ENCODE data around the gene FARP2.

The FARP2 gene

GRCh38 chr2:241538838-241539615 lies 182.9 kb downstream of the FARP2 start:
- H3K4me3 ChIP-seq (ENCODE audit: low read depth, low read length, poor library complexity, severe bottlenecking) = no peak overlapping the region
- H4K20me1 ChIP-seq (ENCODE audit: insufficient read depth, low read length) = no peaks in the 10 kb centered on the region
- H3K27me3 ChIP-seq (ENCODE audit: insufficient read depth, low read length) = peaks cover 12% of the 10 kb centered on the region; the same call in 1 of the 2 replicates
- no peak overlapping the region for H3K9ac ChIP-seq (ENCODE audit: low read length)
- no peak overlapping the region for H3K4me2 ChIP-seq (ENCODE audit: low read length)
- no peaks in the 10 kb centered on the region for H3K9me2 ChIP-seq (ENCODE audit: low read depth, low read length)
- H3K36me3 ChIP-seq (ENCODE audit: insufficient read depth, low read length) = no peaks in the 10 kb centered on the region
- H3K27ac ChIP-seq (ENCODE audit: low read depth, low read length, poor library complexity, severe bottlenecking) = no peak overlapping the region
- no peaks in the 10 kb centered on the region for H3F3A ChIP-seq (ENCODE audit: insufficient read depth, low read length)
- no peak for TF ChIP-seq CTCF (IDR thresholded peaks at IDR 0.05; ENCODE audit: low read length)
- TF ChIP-seq EZH2 (IDR thresholded peaks at IDR 0.05; ENCODE audit: borderline replicate concordance, low read length) = no peak
- no peaks in the 10 kb centered on the region for H3K9me3 ChIP-seq (ENCODE audit: low read length)
- H3K79me2 ChIP-seq (ENCODE audit: insufficient read depth, low read length) = no peaks in the 10 kb centered on the region
- no peak overlapping the region for H2AFZ ChIP-seq (ENCODE audit: low read length)
- no peaks in the 10 kb centered on the region for H3K4me1 ChIP-seq (ENCODE audit: insufficient read depth, low read length, severe bottlenecking)

DNA sequence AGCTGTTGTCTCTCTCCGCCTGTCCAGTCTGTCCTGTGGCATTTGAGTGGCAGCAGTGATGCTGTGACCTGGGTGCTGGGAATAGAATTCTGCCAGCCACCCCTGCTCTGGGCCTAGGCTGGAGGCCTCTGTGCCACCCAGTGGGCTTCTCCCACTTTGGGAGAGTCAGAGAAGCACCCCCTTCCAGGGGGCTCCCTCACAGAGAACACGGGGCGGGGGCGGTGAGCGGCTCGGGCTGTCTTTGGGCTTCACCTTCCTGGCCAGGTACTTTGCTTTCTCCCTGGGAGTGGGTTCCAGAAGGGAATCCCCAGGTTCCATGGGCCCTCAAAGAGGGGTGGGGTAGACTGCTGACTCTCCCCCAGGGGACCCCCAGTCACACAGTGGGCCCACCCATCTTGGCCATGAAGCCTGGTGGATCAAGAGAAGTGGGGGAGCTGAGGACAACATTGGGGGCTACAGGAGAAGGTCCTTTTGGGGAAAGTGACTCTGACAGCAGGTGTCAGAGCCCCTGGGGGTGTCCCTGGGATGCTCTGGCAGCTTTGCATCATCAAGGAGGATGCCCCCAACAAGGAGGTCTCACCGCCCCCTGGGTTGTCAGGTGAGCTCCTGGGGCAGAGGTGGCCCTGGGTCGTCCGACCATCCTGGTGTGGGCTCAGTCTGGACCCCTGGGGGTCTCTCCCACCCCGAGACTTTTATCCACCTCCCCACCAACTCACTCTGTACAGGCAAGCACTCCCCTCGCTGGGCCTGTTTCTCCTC lies 183.7 kb downstream of the FARP2 start:
- H3K4me2 ChIP-seq (ENCODE audit: low read length) = no peak overlapping the region
- H3K36me3 ChIP-seq (ENCODE audit: insufficient read depth, low read length) = no peaks in the 10 kb centered on the region
- no peak overlapping the region for H3K27ac ChIP-seq (ENCODE audit: low read depth, low read length, poor library complexity, severe bottlenecking)
- peaks cover 6% of the 10 kb centered on the region; the same call in 1 of the 2 replicates for H3K27me3 ChIP-seq (ENCODE audit: insufficient read depth, low read length)
- H3K4me3 ChIP-seq (ENCODE audit: low read depth, low read length, poor library complexity, severe bottlenecking) = no peak overlapping the region
- H3F3A ChIP-seq (ENCODE audit: insufficient read depth, low read length) = no peaks in the 10 kb centered on the region
- H3K9me2 ChIP-seq (ENCODE audit: low read depth, low read length) = no peaks in the 10 kb centered on the region
- H2AFZ ChIP-seq (ENCODE audit: low read length) = no peak overlapping the region
- H3K4me1 ChIP-seq (ENCODE audit: insufficient read depth, low read length, severe bottlenecking) = no peaks in the 10 kb centered on the region
- no peaks in the 10 kb centered on the region for H3K9me3 ChIP-seq (ENCODE audit: low read length)
- no peak overlapping the region for H3K9ac ChIP-seq (ENCODE audit: low read length)
- TF ChIP-seq EZH2 (IDR thresholded peaks at IDR 0.05; ENCODE audit: borderline replicate concordance, low read length) (no peak), CTCF (IDR thresholded peaks at IDR 0.05; ENCODE audit: low read length) (no peak)
- H4K20me1 ChIP-seq (ENCODE audit: insufficient read depth, low read length) = no peaks in the 10 kb centered on the region
- no peaks in the 10 kb centered on the region for H3K79me2 ChIP-seq (ENCODE audit: insufficient read depth, low read length)

- H3K4me1 ChIP-seq (ENCODE audit: insufficient read depth, low read length, severe bottlenecking) = no peaks in the 10 kb centered on the region
Measured at GRCh38 chr2:241540401-241540770, 184.3 kb downstream of the FARP2 start.

More at GRCh38 chr2:241540401-241540770, 184.3 kb downstream of the FARP2 start:
- TF ChIP-seq CTCF (IDR thresholded peaks at IDR 0.05; ENCODE audit: low read length) (no peak), EZH2 (IDR thresholded peaks at IDR 0.05; ENCODE audit: borderline replicate concordance, low read length) (no peak)
- Histone ChIP-seq H4K20me1 (ENCODE audit: insufficient read depth, low read length) (no peaks in the 10 kb centered on the region), H3K9me2 (ENCODE audit: low read depth, low read length) (no peaks in the 10 kb centered on the region), H3K4me2 (ENCODE audit: low read length) (no peak overlapping the region), H3K9ac (ENCODE audit: low read length) (no peak overlapping the region), H3K27me3 (ENCODE audit: insufficient read depth, low read length) (peaks cover 6% of the 10 kb centered on the region; the same call in 1 of the 2 replicates), H3K36me3 (ENCODE audit: insufficient read depth, low read length) (no peaks in the 10 kb centered on the region), H3K4me3 (ENCODE audit: low read depth, low read length, poor library complexity, severe bottlenecking) (no peak overlapping the region), H3F3A (ENCODE audit: insufficient read depth, low read length) (no peaks in the 10 kb centered on the region), H3K79me2 (ENCODE audit: insufficient read depth, low read length) (no peaks in the 10 kb centered on the region), H2AFZ (ENCODE audit: low read length) (no peak overlapping the region), H3K27ac (ENCODE audit: low read depth, low read length, poor library complexity, severe bottlenecking) (no peak overlapping the region), H3K9me3 (ENCODE audit: low read length) (no peaks in the 10 kb centered on the region)
